HCT116 (cell line): Measurements from ENCODE around the gene BTBD16. TPM values are rescaled to one million over a fixed set of nuclear protein-coding genes. Genes with fewer than 3 reads are reported as not detected.

Experiments
- ATAC-seq: fragments of 200-7000 bp; cut with Tn5 transposase; 2 replicates; pipeline ENCODE4 v1.9.1; 2020; ENCODE audit warnings: mild to moderate bottlenecking, moderate library complexity
- BruUV-seq: library from RNA; stranded (reverse); fragments of 400-500 nt; replicated peaks from 2 replicates; lab custom pipeline; 2021; lab: Mats Ljungman, UMichigan
- CTCF ChIA-PET: fragments of 300-600 bp; sonication (Branson Sonifier 250); formaldehyde crosslinking; loops from one replicate; lab custom pipeline; 2021; ENCODE audit warnings: antibody characterized with exemption; lab: Charles Lee
- POLR2A ChIA-PET: fragments of 300-600, 350-600 bp; sonication (Branson Sonifier 250); formaldehyde crosslinking; loops from one replicate; lab custom pipeline; 2021; ENCODE audit warnings: antibody characterized with exemption; lab: Charles Lee
- RAD21 ChIA-PET, 2 experiments: fragments of 300-600 bp; sonication (Branson Sonifier 250); formaldehyde crosslinking; loops; one replicate each; lab custom pipeline; 2023; ENCODE audit warnings: low total read pairs in 2 of 2; ENCODE audit not compliant: uncharacterized antibody in 2 of 2, unreplicated experiment in 2 of 2, low non-redundant PET in 1 of 2; lab: Charles Lee
- DNase-seq: peaks from one replicate; pipeline ENCODE4 v3.0.0-alpha.2; 2010; ENCODE audit warnings: low read depth, low spot score
- H2AFZ ChIP-seq: fragments of 200-600 bp; shearing (Covaris generic), sonication (generic); 2 replicates; pipeline ENCODE4 v1.6.1; 2017; ENCODE audit warnings: low read depth, mixed run types, mixed read lengths, antibody characterized with exemption, low read length; ENCODE audit not compliant: poor library complexity, severe bottlenecking
- H3K27ac ChIP-seq: 2 replicates; pipeline ENCODE4 v1.5.1; 2012; ENCODE audit warnings: low read depth, low read length
- H3K27me3 ChIP-seq: fragments of 200-600 bp; sonication (generic); 2 replicates; pipeline ENCODE4 v1.6.1; 2016; ENCODE audit warnings: mixed run types, low read length, mixed read lengths; ENCODE audit not compliant: insufficient read depth
- H3K36me3 ChIP-seq, 2 experiments: fragments of 200-500 bp in 1 of 2; fragments of 200-600 bp in 1 of 2; sonication (Bioruptor generic) in 1 of 2; sonication (generic) in 1 of 2; 2 replicates each; pipeline versions ENCODE4 v1.5.1 to v1.6.1; 2014 to 2016; ENCODE audit warnings: low read length in 2 of 2, inconsistent platforms in 1 of 2, mixed read lengths in 1 of 2, mixed run types in 1 of 2; ENCODE audit not compliant: insufficient read depth in 2 of 2, control insufficient read depth in 1 of 2
- H3K4me1 ChIP-seq, 2 experiments: fragments of 200-600 bp in 1 of 2; sonication (generic) in 1 of 2; 2 replicates each; pipeline versions ENCODE4 v1.5.1 to v1.6.1; 2012 to 2017; ENCODE audit warnings: low read length in 2 of 2, inconsistent platforms in 1 of 2, mild to moderate bottlenecking in 1 of 2, mixed read lengths in 1 of 2, mixed run types in 1 of 2, moderate library complexity in 1 of 2; ENCODE audit not compliant: insufficient read depth in 2 of 2, control insufficient read depth in 1 of 2
- H3K4me2 ChIP-seq: fragments of 200-600 bp; sonication (generic); 2 replicates; pipeline ENCODE4 v1.6.1; 2017; ENCODE audit warnings: mixed run types, low read length, mixed read lengths
- H3K4me3 ChIP-seq, 2 experiments: fragments of 200-600 bp in 1 of 2; sonication (generic) in 1 of 2; replicated peaks in 1 of 2; 2 replicates each; pipeline ENCODE4 v1.5.1; 2011 to 2016; ENCODE audit warnings: low read length in 2 of 2, control low read depth in 1 of 2, low read depth in 1 of 2, mild to moderate bottlenecking in 1 of 2, mixed read lengths in 1 of 2, mixed run types in 1 of 2
- H3K79me2 ChIP-seq: fragments of 200-600 bp; sonication (generic); 2 replicates; pipeline ENCODE4 v1.6.1; 2017; ENCODE audit warnings: mild to moderate bottlenecking, mixed run types, low read length, moderate library complexity, mixed read lengths; ENCODE audit not compliant: insufficient read depth
- H3K9ac ChIP-seq: fragments of 200-600 bp; sonication (generic); 2 replicates; pipeline ENCODE4 v1.6.1; 2016; ENCODE audit warnings: low read length, mixed read lengths
- H3K9me2 ChIP-seq: fragments of 200-600 bp; sonication (generic), shearing (Covaris generic); 2 replicates; pipeline ENCODE4 v1.6.1; 2017; ENCODE audit warnings: mixed run types, mild to moderate bottlenecking, moderate library complexity; ENCODE audit not compliant: insufficient read depth
- H3K9me3 ChIP-seq, 2 experiments: fragments of 200-500 bp in 1 of 2; fragments of 200-600 bp in 1 of 2; sonication (Bioruptor generic) in 1 of 2; sonication (generic) in 1 of 2; 2 replicates each; pipeline ENCODE4 v1.6.1; 2014 to 2017; ENCODE audit warnings: low read length in 2 of 2, mixed read lengths in 2 of 2, inconsistent platforms in 1 of 2, low read depth in 1 of 2, mild to moderate bottlenecking in 1 of 2, mixed run types in 1 of 2, moderate library complexity in 1 of 2; ENCODE audit not compliant: control insufficient read depth in 1 of 2, insufficient read depth in 1 of 2
- H4K20me1 ChIP-seq: fragments of 200-600 bp; sonication (generic), shearing (Covaris generic); 2 replicates; pipeline ENCODE4 v1.6.1; 2017; ENCODE audit warnings: mixed run types, mild to moderate bottlenecking, moderate library complexity; ENCODE audit not compliant: insufficient read depth
- CEBPB ChIP-seq: IDR thresholded peaks from 2 replicates; pipeline ENCODE4 v1.6.1; 2012; ENCODE audit warnings: low read depth
- EZH2phosphoT487 ChIP-seq: fragments of 200-600 bp; IDR thresholded peaks from 2 replicates; pipeline ENCODE4 v1.6.1; 2018; ENCODE audit warnings: antibody characterized with exemption, borderline replicate concordance
- SIN3A ChIP-seq: IDR thresholded peaks from 2 replicates; pipeline ENCODE4 v1.6.1; 2012; ENCODE audit warnings: low read depth
- SP1 ChIP-seq: IDR thresholded peaks from 2 replicates; pipeline ENCODE4 v1.6.1; 2012; ENCODE audit warnings: low read depth
- intact Hi-C: fragments of 100-400 bp; cut with micrococcal nuclease; formaldehyde crosslinking; loops from 2 replicates; pipeline ENCODE4 v1.10.0; 2022
- total RNA-seq: library from RNA; stranded (reverse); gene quantifications from one replicate; pipeline ENCODE4 v1.2.1, GENCODE V29; 2021; ENCODE audit not compliant: unreplicated experiment

BTBD16 gene
- total RNA-seq, 1 experiment from 2014 or later = 0.27 TPM

GRCh38 chr10:122249303-122249850 lies 21.7 kb upstream of the BTBD16 start:
- Histone ChIP-seq H3K36me3 (no peaks in the 10 kb centered on the region), H3K27me3 (no peaks in the 10 kb centered on the region), H3K4me3 (no peak overlapping the region), H3K79me2 (no peaks in the 10 kb centered on the region), H3K4me1 (no peaks in the 10 kb centered on the region), H2AFZ (no peak overlapping the region), H3K4me2 (no peak overlapping the region), H4K20me1 (no peaks in the 10 kb centered on the region), H3K9me2 (no peaks in the 10 kb centered on the region), H3K9me3 (no peaks in the 10 kb centered on the region), H3K9ac (no peak overlapping the region), H3K27ac (no peak overlapping the region)
- intact Hi-C loops = no loop called here
- ChIA-PET RAD21 (no interaction called here), CTCF (no interaction called here), POLR2A (no interaction called here)
- no peak for TF ChIP-seq SIN3A
- no peak for TF ChIP-seq CEBPB
- no TSS peak for BruUV-seq
- no peak for ATAC-seq
- no peak for DNase-seq

GRCh38 chr10:122249991-122250750 lies 20.9 kb upstream of the BTBD16 start:
- no peaks in the 10 kb centered on the region for H3K9me2 ChIP-seq
- no peak overlapping the region for H3K4me3 ChIP-seq
- H3K79me2 ChIP-seq = no peaks in the 10 kb centered on the region
- no peaks in the 10 kb centered on the region for H3K4me1 ChIP-seq
- H3K9me3 ChIP-seq = no peaks in the 10 kb centered on the region
- no peaks in the 10 kb centered on the region for H3K27me3 ChIP-seq
- no peak overlapping the region for H3K27ac ChIP-seq
- DNase-seq (no peak), ATAC-seq (no peak)
- CTCF ChIA-PET = no interaction called here
- BruUV-seq = no TSS peak
- no peak overlapping the region for H3K4me2 ChIP-seq
- H3K36me3 ChIP-seq = no peaks in the 10 kb centered on the region
- H3K9ac ChIP-seq = no peak overlapping the region
- intact Hi-C loops = no loop called here
- POLR2A ChIA-PET = no interaction called here
- RAD21 ChIA-PET = no interaction called here
- no peaks in the 10 kb centered on the region for H4K20me1 ChIP-seq
- no peak for TF ChIP-seq SIN3A
- TF ChIP-seq SP1 = no peak
- TF ChIP-seq EZH2phosphoT487 = no peak
- no peak overlapping the region for H2AFZ ChIP-seq
